BLaER1 (cell line): ENCODE measurements around the gene ANKDD1B.

Source experiments
- H3K27ac ChIP-seq: shearing (Covaris generic); formaldehyde crosslinking; 2 replicates; pipeline ENCODE4 v1.8.1; 2022
- H3K27me3 ChIP-seq: shearing (Covaris generic); formaldehyde crosslinking; 2 replicates; pipeline ENCODE4 v1.8.1; 2022
- H3K36me3 ChIP-seq: shearing (Covaris generic); formaldehyde crosslinking; 2 replicates; pipeline ENCODE4 v1.8.1; 2022
- H3K4me1 ChIP-seq: shearing (Covaris generic); formaldehyde crosslinking; 2 replicates; pipeline ENCODE4 v1.8.1; 2022
- H3K4me2 ChIP-seq: shearing (Covaris generic); formaldehyde crosslinking; 2 replicates; pipeline ENCODE4 v1.8.1; 2022
- H3K4me3 ChIP-seq: shearing (Covaris generic); formaldehyde crosslinking; 2 replicates; pipeline ENCODE4 v1.8.1; 2022
- H3K9ac ChIP-seq: shearing (Covaris generic); formaldehyde crosslinking; 2 replicates; pipeline ENCODE4 v1.8.1; 2022
- H3K9me3 ChIP-seq: shearing (Covaris generic); formaldehyde crosslinking; 2 replicates; pipeline ENCODE4 v1.8.1; 2022
- H4K20me1 ChIP-seq: shearing (Covaris generic); formaldehyde crosslinking; 2 replicates; pipeline ENCODE4 v1.8.1; 2022
- Cebpa-rat ChIP-seq: shearing (Covaris generic); IDR thresholded peaks from 2 replicates; pipeline ENCODE4 v1.8.1; 2022

Gene ANKDD1B

DNA sequence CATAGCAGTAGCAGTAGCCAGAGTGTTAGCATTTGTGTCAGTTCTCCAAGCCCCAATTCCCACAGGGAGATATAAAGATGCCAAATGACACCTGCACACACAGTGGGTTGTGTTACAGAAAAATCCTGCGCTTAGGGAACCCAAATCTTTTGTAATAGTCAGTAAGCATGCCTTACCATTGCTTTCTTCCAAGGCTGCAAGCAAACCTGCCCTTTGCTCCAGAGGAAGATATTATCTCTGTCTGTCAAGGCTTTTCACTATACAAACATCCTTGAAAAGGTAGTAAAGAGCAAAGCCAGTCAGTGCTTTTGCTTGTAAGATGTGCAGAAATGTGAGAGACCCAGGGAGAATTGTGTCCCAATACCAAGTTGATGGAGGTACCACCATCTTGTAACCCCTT, 2.9 kb downstream of the ANKDD1B start:
- H3K27ac ChIP-seq: no peak overlapping the region
- H3K36me3 ChIP-seq: no peaks in the 10 kb centered on the region

DNA sequence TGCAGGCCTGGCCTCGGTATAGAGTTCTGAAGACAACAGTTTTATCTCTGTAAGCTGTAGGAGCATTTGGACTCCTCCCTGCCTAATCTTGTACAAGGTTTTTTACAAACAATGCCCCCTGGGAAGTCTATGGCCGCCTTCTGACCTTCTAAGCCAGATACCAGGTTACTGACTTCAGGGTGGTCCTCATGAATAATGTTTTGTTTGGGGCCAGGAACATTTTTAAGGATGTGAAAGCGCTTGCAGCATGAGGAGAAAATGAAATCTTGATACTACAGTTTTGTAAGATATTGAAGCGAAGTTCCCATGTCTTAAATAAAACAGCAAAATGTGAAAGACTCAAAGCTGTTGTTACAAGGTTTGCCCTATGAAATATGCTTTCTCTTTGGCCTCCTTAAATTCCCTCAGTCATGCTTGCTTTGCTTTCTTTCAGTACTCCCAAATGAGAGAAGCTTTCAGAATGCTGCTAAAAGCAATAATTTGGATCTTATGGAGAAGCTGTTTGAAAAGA, 5.2 kb downstream of the ANKDD1B start:
- no peak for TF ChIP-seq Cebpa-rat
- Histone ChIP-seq H3K36me3 (no peaks in the 10 kb centered on the region), H3K27ac (no peak overlapping the region), H3K4me2 (no peak overlapping the region), H3K9me3 (no peaks in the 10 kb centered on the region; the same call in 1 of the 2 replicates), H3K27me3 (no peaks in the 10 kb centered on the region), H3K4me1 (no peaks in the 10 kb centered on the region), H3K4me3 (no peak overlapping the region), H3K9ac (no peak overlapping the region), H4K20me1 (no peaks in the 10 kb centered on the region)

More for the DNA sequence above, 2.9 kb downstream of the ANKDD1B start:
- Histone ChIP-seq H3K9me3 (no peaks in the 10 kb centered on the region; the same call in 1 of the 2 replicates), H4K20me1 (no peaks in the 10 kb centered on the region), H3K4me3 (no peak overlapping the region), H3K9ac (no peak overlapping the region), H3K4me1 (no peaks in the 10 kb centered on the region), H3K4me2 (no peak overlapping the region), H3K27me3 (no peaks in the 10 kb centered on the region)
- no peak for TF ChIP-seq Cebpa-rat

DNA sequence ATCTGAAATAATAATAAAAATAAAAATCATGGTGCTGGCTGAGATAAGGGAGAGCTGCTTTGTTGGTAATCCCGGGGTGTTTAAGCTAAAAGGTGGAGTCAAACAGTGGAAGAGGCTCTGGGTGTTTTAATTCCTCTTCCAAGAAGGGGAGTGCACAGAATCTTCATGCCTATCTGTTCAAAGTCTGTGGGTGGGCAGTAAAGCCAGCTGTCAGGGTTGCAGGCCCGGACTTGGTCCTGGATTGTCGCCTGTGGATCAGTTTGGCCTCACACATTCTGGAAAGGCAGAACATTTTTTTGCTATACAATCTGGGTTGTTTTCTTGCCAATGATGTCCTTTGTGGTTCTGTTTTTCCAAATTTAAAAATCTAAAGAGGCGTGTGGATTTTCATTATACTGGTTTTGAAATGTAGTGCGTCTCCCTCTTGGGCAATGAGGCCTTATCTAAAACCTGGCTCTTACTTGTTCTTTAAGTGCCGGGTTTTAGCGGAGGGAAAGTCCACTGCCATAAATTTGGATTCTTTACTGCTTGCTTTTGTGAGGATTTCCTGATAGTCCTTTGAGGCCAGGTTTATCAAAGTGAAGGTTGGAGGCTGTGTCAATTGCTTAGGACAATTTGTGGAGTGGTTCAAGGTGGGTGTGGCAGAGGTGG, 5.8 kb downstream of the ANKDD1B start:
- H3K9ac ChIP-seq: no peak overlapping the region
- H4K20me1 ChIP-seq: no peaks in the 10 kb centered on the region
- no peak for TF ChIP-seq Cebpa-rat
- H3K9me3 ChIP-seq: no peaks in the 10 kb centered on the region
- no peak overlapping the region for H3K27ac ChIP-seq
- no peak overlapping the region for H3K4me2 ChIP-seq
- H3K36me3 ChIP-seq: no peaks in the 10 kb centered on the region
- H3K4me1 ChIP-seq: no peaks in the 10 kb centered on the region
- no peak overlapping the region for H3K4me3 ChIP-seq
- no peaks in the 10 kb centered on the region for H3K27me3 ChIP-seq

DNA sequence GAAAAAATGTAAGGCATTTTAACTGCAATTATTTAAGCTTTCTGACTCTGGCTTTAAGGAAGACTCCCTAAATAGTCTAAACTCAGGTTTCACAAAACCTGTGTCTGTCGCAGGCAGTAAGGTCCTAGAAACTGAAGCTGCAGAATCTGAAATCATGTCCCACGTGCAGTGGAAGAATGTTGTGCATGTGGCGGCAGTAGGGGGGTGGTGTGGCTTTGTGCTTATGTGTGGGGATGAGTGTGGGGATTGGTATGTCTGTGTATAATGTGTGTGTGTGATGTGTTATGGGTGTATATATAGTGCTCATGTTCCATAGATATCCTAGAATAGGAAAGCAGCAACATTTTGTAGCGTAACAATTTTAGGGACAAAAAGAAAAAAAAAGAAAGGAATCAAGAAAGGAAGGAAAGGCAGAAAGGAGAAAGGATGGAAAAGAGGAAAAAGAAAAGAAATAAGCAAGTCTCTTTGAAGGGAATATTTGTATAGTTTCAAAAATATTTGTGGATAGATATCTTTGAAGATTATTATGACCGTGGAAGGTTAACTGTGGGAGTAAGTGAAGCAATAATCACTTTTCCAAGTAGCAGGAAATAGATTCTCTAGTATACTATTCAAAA, 6.6 kb downstream of the ANKDD1B start:
- Histone ChIP-seq H3K4me2 (no peak overlapping the region), H3K9me3 (no peaks in the 10 kb centered on the region), H3K4me1 (no peaks in the 10 kb centered on the region), H3K9ac (no peak overlapping the region), H3K4me3 (no peak overlapping the region), H4K20me1 (no peaks in the 10 kb centered on the region), H3K36me3 (no peaks in the 10 kb centered on the region), H3K27ac (no peak overlapping the region), H3K27me3 (no peaks in the 10 kb centered on the region)
- TF ChIP-seq Cebpa-rat: no peak

DNA sequence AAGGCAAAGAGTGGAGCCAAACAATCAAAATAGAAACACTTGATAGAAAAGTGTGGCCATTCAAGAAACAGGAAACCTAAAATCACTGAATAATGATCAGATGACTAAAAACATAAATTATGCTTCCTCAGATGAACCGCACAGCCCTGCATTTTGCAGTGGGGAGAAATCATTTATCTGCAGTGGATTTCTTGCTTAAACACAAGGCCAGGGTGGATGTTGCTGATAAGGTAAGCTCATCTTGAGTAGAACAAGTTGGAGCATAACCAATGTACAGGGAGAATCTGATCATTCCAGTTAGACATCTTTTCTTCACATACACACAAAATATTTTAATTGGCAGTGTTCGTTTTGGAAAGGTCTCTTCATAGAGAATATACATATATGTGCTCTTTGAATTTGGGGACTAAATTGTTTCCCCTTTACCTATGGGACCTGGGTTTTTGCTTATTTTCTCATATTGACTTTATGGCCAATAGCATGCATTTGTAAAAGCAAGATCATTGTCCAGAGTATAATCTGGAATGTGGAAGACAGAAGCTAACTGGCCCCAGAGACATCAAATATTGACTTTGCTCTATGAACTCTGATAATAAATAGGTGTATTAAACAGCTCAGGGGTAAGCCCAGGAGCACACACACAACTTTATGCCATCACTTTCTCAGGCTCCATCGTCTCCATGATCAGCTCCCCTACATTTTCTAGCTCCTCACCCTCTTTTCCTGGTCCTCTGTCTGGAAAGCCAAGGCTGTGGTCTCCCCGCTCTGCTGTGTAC, 9.1 kb downstream of the ANKDD1B start:
- H3K9me3 ChIP-seq: no peaks in the 10 kb centered on the region
- no peak for TF ChIP-seq Cebpa-rat
- H3K4me1 ChIP-seq: no peaks in the 10 kb centered on the region
- no peak overlapping the region for H3K4me2 ChIP-seq
- no peaks in the 10 kb centered on the region for H3K36me3 ChIP-seq
- H4K20me1 ChIP-seq: no peaks in the 10 kb centered on the region
- H3K9ac ChIP-seq: no peak overlapping the region
- no peak overlapping the region for H3K4me3 ChIP-seq
- H3K27ac ChIP-seq: no peak overlapping the region
- H3K27me3 ChIP-seq: no peaks in the 10 kb centered on the region

DNA sequence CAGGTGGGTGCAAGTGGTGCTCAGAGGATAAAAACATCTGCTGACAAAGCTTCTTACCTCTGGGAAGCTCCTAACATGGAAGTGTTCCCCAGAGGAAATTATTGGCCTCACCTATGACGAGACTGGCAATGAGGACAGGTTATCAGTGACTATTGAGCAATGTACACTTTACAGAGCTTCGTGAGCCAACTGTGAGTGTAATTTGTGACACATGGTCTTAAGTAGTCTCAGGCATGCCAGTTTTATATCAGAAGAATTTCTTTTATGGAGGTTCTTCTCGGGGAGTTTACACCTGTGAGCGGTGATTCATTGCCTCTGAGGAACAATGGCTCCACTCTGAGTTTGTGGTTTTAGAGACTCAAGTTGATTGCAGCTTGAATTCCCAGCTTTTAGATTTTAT, 11.3 kb downstream of the ANKDD1B start:
- no peaks in the 10 kb centered on the region for H4K20me1 ChIP-seq
- H3K4me3 ChIP-seq: no peak overlapping the region
- no peaks in the 10 kb centered on the region for H3K4me1 ChIP-seq
- no peak overlapping the region for H3K27ac ChIP-seq
- TF ChIP-seq Cebpa-rat: no peak
- H3K4me2 ChIP-seq: no peak overlapping the region
- H3K9me3 ChIP-seq: no peaks in the 10 kb centered on the region
- H3K9ac ChIP-seq: no peak overlapping the region
- no peaks in the 10 kb centered on the region for H3K36me3 ChIP-seq
- no peaks in the 10 kb centered on the region for H3K27me3 ChIP-seq

DNA sequence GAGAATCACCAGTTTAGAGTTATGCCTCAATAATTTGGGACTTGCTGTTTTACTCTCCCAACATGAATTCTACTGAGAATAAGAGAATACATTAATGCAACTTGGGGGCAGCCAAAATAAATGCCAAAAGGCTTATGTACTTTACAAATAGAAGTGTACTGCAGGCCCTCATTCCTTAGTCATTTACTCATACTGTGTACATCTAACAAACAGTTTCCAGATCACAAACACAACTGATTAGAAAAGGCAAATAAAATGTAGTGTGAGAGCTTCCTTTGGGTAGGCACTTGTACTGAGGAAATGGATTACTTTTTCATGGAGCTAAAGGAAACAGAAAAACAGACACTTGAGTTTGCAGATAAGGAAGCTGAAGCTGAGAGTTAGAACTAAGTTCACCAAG, 12.6 kb downstream of the ANKDD1B start:
- no peak overlapping the region for H3K9ac ChIP-seq
- H3K36me3 ChIP-seq: no peaks in the 10 kb centered on the region
- no peaks in the 10 kb centered on the region for H4K20me1 ChIP-seq
- no peaks in the 10 kb centered on the region for H3K4me1 ChIP-seq
- H3K4me3 ChIP-seq: no peak overlapping the region
- no peak for TF ChIP-seq Cebpa-rat
- no peaks in the 10 kb centered on the region for H3K9me3 ChIP-seq
- no peak overlapping the region for H3K4me2 ChIP-seq
- H3K27me3 ChIP-seq: no peaks in the 10 kb centered on the region
- H3K27ac ChIP-seq: no peak overlapping the region

DNA sequence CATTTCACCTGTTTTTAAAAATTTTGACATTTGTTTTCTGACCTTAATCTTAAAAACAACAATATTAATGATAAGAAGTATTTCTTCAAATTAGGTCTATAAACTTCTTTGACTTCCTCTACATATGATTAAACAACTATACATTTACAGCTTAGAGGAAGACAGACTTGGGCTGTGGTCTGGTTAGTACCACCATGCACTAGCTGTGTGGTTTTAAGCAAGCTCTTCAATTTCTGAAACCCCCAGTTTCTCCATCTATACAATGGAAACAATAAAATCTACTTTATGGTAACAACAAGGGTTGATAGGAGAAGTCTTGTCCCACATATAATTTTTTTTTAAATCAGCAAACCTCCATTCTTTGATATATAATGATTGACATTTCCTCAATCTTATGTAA, 15.7 kb downstream of the ANKDD1B start:
- H3K9me3 ChIP-seq: no peaks in the 10 kb centered on the region
- H3K4me2 ChIP-seq: no peak overlapping the region
- no peaks in the 10 kb centered on the region for H4K20me1 ChIP-seq
- H3K4me3 ChIP-seq: no peak overlapping the region
- TF ChIP-seq Cebpa-rat: no peak
- H3K4me1 ChIP-seq: no peaks in the 10 kb centered on the region
- H3K27ac ChIP-seq: no peak overlapping the region
- H3K9ac ChIP-seq: no peak overlapping the region
- H3K36me3 ChIP-seq: no peaks in the 10 kb centered on the region
- no peaks in the 10 kb centered on the region for H3K27me3 ChIP-seq

DNA sequence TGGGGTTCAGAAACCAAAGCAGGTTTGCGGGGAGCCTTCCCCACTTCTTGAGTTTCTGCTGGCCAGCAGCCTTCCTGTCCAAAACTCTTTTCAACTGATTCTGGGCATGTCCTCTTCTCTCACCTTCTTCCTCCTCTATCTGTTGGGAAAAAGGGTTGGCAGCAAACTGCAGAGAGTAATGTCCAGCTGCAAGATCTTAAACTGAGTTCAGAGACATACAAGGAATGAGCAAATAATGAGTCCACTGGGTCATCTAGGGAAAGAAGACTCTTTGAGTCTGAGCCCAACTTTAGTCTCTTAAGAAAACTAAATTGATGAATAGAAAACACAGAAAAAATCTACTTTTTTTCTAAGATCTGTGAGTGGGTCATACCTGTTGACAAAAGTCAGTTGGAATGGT, 16.5 kb downstream of the ANKDD1B start:
- Histone ChIP-seq H3K4me2 (no peak overlapping the region), H3K4me1 (no peaks in the 10 kb centered on the region), H4K20me1 (no peaks in the 10 kb centered on the region), H3K9ac (no peak overlapping the region), H3K27ac (no peak overlapping the region), H3K9me3 (no peaks in the 10 kb centered on the region), H3K36me3 (no peaks in the 10 kb centered on the region), H3K27me3 (no peaks in the 10 kb centered on the region), H3K4me3 (no peak overlapping the region)
- no peak for TF ChIP-seq Cebpa-rat

DNA sequence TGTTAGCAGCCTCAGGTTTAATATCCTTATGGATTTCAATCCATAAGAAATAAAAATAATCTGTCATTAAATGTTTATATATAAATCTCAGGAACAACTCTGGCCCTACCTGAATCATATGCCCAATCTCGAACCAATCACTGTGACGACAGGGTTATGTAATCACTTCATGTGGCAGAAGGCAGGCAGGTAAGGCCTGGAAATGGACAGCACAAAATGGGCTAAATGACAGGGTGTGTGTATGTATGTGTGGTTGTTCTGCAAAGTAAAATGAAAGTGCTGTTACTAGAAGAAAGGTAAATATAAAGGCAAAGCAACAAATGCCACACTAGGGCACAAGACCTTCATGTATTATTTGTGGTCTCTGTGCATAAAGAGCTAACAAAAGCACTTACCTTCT, 19.6 kb downstream of the ANKDD1B start:
- H3K4me1 ChIP-seq: no peaks in the 10 kb centered on the region
- no peak overlapping the region for H3K4me3 ChIP-seq
- no peak for TF ChIP-seq Cebpa-rat
- H3K36me3 ChIP-seq: no peaks in the 10 kb centered on the region
- no peak overlapping the region for H3K4me2 ChIP-seq
- no peak overlapping the region for H3K27ac ChIP-seq
- no peaks in the 10 kb centered on the region for H3K27me3 ChIP-seq
- H4K20me1 ChIP-seq: no peaks in the 10 kb centered on the region
- H3K9ac ChIP-seq: no peak overlapping the region
- H3K9me3 ChIP-seq: no peaks in the 10 kb centered on the region
